Measurements from ENCODE around the gene XRCC5.
"Not testable (repeated sequence)": the region's sequence is repeated elsewhere in the genome, so short reads cannot be mapped to it uniquely, and the experiment has no call there.

Gene XRCC5

GRCh38 chr2:216119986-216120385 lies 10.8 kb downstream of the XRCC5 start:
- no peak for DNase-seq

- no peak for DNase-seq
These were observed 12.1 kb downstream of the XRCC5 start for GRCh38 chr2:216121255-216121654.

GRCh38 chr2:216126943-216127342 lies 17.8 kb downstream of the XRCC5 start:
- DNase-seq = no peak

- DNase-seq = no peak
These were observed 21.3 kb downstream of the XRCC5 start for GRCh38 chr2:216130346-216130971.

- no peak for DNase-seq
These were observed 22.2 kb downstream of the XRCC5 start for GRCh38 chr2:216131175-216131926.

- DNase-seq = no peak
These were observed 23.4 kb downstream of the XRCC5 start for GRCh38 chr2:216132585-216132984.

- DNase-seq = no peak
These were observed 24.2 kb downstream of the XRCC5 start for GRCh38 chr2:216133397-216133796.

GRCh38 chr2:216134958-216135541 lies 25.9 kb downstream of the XRCC5 start:
- no peak for DNase-seq

GRCh38 chr2:216139884-216140283 lies 30.7 kb downstream of the XRCC5 start:
- peak; percentile 25 for DNase-seq

GRCh38 chr2:216141516-216141915 lies 32.4 kb downstream of the XRCC5 start:
- not testable (repeated sequence) for DNase-seq

GRCh38 chr2:216142540-216142939 lies 33.4 kb downstream of the XRCC5 start:
- DNase-seq = no peak

- DNase-seq = no peak
These were observed 35.2 kb downstream of the XRCC5 start for GRCh38 chr2:216144372-216144771.

GRCh38 chr2:216144857-216145256 lies 35.7 kb downstream of the XRCC5 start:
- no peak for DNase-seq

- DNase-seq = no peak
These were observed 37.4 kb downstream of the XRCC5 start for GRCh38 chr2:216146573-216146972.

GRCh38 chr2:216147172-216148131 lies 38.3 kb downstream of the XRCC5 start:
- DNase-seq = no peak

GRCh38 chr2:216148983-216149382 lies 39.8 kb downstream of the XRCC5 start:
- DNase-seq = no peak

GRCh38 chr2:216149741-216150140 lies 40.6 kb downstream of the XRCC5 start:
- no peak for DNase-seq

- no peak for DNase-seq
These were observed 42.3 kb downstream of the XRCC5 start for GRCh38 chr2:216151313-216152025.

GRCh38 chr2:216155954-216156353 lies 46.8 kb downstream of the XRCC5 start:
- no peak for DNase-seq

- DNase-seq = no peak
These were observed 47.7 kb downstream of the XRCC5 start for GRCh38 chr2:216156822-216157221.

- DNase-seq = no peak
These were observed 50.0 kb downstream of the XRCC5 start for GRCh38 chr2:216159144-216159543.

GRCh38 chr2:216159646-216160045 lies 50.5 kb downstream of the XRCC5 start:
- DNase-seq = no peak
